Activated CD4-positive, alpha-beta memory T cell treated with anti-CD3 and anti-CD28 coated beads, Interleukin-2, amount 10 ng/mL, durations not matched to agents 7 days and 5 days (primary cell): ENCODE data around the gene MAST4. TPM values are rescaled to one million over a fixed set of nuclear protein-coding genes. Genes with fewer than 3 reads are reported as not detected.

Experiments used
- CTCF ChIA-PET: fragments of 350-600 bp; sonication (Branson Sonifier 250); formaldehyde crosslinking; loops from one replicate; lab custom pipeline; 2021; ENCODE audit warnings: antibody characterized with exemption, inconsistent platforms; lab: Charles Lee
- POLR2A ChIA-PET: fragments of 350-600 bp; sonication (Branson Sonifier 250); formaldehyde crosslinking; loops from one replicate; lab custom pipeline; 2021; ENCODE audit warnings: antibody characterized with exemption; lab: Charles Lee
- DNase-seq: peaks from one replicate; pipeline ENCODE4 v3.0.0-alpha.2; 2020
- H3K27ac Mint-ChIP-seq: one replicate; pipeline ENCODE4 v1.8.0; 2021; ENCODE audit warnings: mild to moderate bottlenecking, mixed read lengths
- H3K27me3 Mint-ChIP-seq: one replicate; pipeline ENCODE4 v1.8.0; 2021; ENCODE audit warnings: mixed read lengths
- H3K36me3 Mint-ChIP-seq: one replicate; pipeline ENCODE4 v1.8.0; 2021; ENCODE audit warnings: low read depth, mixed read lengths
- H3K4me1 Mint-ChIP-seq: one replicate; pipeline ENCODE4 v1.8.0; 2021; ENCODE audit warnings: mixed read lengths
- H3K4me3 Mint-ChIP-seq: one replicate; pipeline ENCODE4 v1.8.0; 2021; ENCODE audit warnings: mild to moderate bottlenecking, mixed read lengths
- H3K9me3 Mint-ChIP-seq: one replicate; pipeline ENCODE4 v1.8.0; 2021; ENCODE audit warnings: mixed read lengths
- total RNA-seq, 2 experiments: library from RNA; stranded (reverse); gene quantifications; one replicate each; pipeline ENCODE4 v1.2.3, GENCODE V29; 2021

Gene MAST4
- total RNA-seq, 2 experiments from 2014 or later: 38.0 to 38.3 TPM

DNA sequence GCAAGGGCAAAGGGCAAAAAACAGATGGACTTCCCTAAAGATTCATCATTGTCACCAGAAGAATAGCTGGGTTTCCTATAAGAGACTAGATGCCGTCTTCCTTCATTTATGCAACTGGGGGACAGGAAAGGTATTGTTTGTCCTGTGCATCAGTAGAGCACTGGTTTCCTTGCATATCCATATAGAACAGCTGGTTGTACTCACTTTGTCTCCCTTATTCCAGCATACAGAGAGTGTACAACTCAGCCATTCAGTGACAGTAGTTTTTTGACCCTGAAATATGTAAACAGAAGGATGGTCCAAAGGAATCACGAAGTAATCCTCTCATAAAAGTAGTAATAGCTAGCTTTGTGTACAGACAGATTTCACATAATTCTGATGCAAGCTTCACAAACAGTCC, 22.5 kb upstream of the MAST4 start:
- H3K27me3 Mint-ChIP-seq: peaks cover 25% of the 10 kb centered on the region
- no peaks in the 10 kb centered on the region for H3K9me3 Mint-ChIP-seq
- no peak overlapping the region for H3K27ac Mint-ChIP-seq
- CTCF ChIA-PET: no interaction called here
- no peak for DNase-seq
- POLR2A ChIA-PET: no interaction called here
- peaks cover under 1% of the 10 kb centered on the region for H3K4me1 Mint-ChIP-seq
- no peak overlapping the region for H3K4me3 Mint-ChIP-seq
- H3K36me3 Mint-ChIP-seq: no peaks in the 10 kb centered on the region

DNA sequence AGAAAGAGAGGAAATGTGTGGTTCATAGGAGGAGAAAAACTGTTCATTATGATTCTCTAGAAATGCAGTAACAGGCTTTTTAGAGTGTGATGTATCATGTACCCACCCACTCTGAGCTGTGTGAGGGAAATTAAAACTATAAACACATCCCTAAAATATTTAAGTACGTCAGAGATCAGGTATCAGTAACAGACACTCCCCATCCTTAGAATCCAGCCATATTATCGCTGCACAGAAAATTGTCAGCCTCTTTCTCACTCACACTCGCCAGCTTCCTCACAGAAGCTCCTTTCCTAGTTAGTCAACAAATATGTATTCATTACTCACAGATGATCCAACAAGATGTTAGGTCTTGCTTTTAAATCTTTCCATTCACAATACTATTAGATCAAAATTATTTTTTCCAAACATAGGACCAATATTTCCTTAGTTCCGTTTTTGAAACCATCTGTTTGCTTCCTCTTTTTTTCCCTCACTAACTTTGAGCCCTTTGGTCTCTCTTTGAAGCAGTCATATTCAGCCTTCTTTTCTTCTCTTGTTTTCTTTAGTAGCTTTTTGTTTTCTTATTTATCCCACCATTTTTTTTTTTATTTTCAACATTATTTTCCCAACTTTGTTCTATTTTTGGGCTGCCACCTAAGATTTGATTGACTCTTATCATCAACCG, 13.6 kb upstream of the MAST4 start:
- peaks cover 34% of the 10 kb centered on the region for H3K27me3 Mint-ChIP-seq
- no peaks in the 10 kb centered on the region for H3K4me1 Mint-ChIP-seq
- no peaks in the 10 kb centered on the region for H3K36me3 Mint-ChIP-seq
- no peaks in the 10 kb centered on the region for H3K9me3 Mint-ChIP-seq
- no peak overlapping the region for H3K4me3 Mint-ChIP-seq
- no peak overlapping the region for H3K27ac Mint-ChIP-seq
- DNase-seq: no peak
- ChIA-PET CTCF (no interaction called here), POLR2A (no interaction called here)

DNA sequence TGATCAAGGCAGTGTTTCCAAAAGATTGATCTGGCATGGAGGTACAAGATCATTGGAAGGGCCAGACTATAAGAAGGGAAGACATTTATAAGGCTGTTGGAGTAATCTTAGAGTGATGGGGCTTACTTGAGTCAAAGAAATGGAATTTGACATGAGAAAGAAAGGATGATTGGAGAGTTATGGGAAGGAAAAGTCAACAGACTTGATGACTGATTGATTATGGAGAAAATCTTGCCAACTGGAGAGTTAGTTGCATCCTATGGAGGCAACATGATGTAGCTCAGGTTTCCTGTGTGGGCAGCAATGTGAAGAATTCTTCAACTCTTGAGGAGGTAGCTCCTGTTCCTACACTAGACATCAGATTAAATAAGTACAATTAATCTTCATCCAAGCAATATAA, 10.9 kb upstream of the MAST4 start:
- H3K27ac Mint-ChIP-seq: no peak overlapping the region
- no peak for DNase-seq
- no peaks in the 10 kb centered on the region for H3K4me1 Mint-ChIP-seq
- ChIA-PET POLR2A (no interaction called here), CTCF (no interaction called here)
- H3K9me3 Mint-ChIP-seq: no peaks in the 10 kb centered on the region
- no peaks in the 10 kb centered on the region for H3K36me3 Mint-ChIP-seq
- H3K4me3 Mint-ChIP-seq: no peak overlapping the region
- peaks cover 38% of the 10 kb centered on the region for H3K27me3 Mint-ChIP-seq

DNA sequence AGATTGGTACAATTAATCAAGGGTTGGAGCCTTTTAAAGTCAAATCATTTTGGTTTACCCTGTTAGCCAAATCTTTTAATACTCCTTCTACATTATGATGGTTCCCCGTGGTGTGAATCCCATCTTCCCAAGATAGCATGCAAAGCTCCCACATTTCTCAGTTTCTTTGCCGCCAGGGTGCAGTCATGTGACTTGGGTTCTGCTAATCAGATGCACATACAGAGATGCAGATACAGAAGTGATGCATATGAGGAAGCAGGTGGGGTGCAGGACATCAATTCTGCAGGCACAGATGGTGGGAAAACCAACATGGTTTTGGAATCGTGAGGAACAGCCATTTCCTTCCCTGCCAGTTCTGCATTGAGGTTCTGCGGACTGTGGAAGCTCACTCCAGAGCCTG, 8.4 kb upstream of the MAST4 start:
- peaks cover 45% of the 10 kb centered on the region for H3K27me3 Mint-ChIP-seq
- no peaks in the 10 kb centered on the region for H3K36me3 Mint-ChIP-seq
- ChIA-PET POLR2A (no interaction called here), CTCF (no interaction called here)
- H3K4me1 Mint-ChIP-seq: no peaks in the 10 kb centered on the region
- no peaks in the 10 kb centered on the region for H3K9me3 Mint-ChIP-seq
- DNase-seq: no peak
- H3K4me3 Mint-ChIP-seq: no peak overlapping the region
- no peak overlapping the region for H3K27ac Mint-ChIP-seq

DNA sequence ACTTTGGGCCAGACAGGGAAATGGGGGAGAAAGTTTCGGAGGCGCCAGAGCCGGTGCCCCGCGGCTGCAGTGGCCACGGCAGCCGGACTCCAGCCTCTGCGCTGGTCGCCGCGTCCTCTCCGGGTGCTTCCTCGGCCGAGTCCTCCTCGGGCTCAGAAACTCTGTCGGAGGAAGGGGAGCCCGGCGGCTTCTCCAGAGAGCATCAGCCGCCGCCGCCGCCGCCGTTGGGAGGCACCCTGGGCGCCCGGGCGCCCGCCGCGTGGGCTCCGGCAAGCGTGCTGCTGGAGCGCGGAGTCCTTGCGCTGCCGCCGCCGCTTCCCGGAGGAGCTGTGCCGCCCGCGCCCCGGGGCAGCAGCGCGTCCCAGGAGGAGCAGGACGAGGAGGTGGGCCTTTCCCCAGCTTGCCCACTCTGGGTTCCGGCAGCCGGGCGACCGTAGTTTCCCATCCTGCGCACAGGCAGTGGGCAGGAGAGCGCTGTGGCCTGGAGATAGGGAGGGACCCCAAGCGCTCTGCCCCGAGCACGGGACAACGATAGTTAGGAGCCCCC, 516 bp downstream of the MAST4 start:
- peaks cover 71% of the 10 kb centered on the region for H3K27me3 Mint-ChIP-seq
- peak overlapping the region; percentile 72 for H3K4me3 Mint-ChIP-seq
- H3K27ac Mint-ChIP-seq: no peak overlapping the region
- DNase-seq: no peak
- ChIA-PET CTCF (no interaction called here), POLR2A (no interaction called here)
- no peaks in the 10 kb centered on the region for H3K36me3 Mint-ChIP-seq
- H3K4me1 Mint-ChIP-seq: peaks cover 21% of the 10 kb centered on the region
- H3K9me3 Mint-ChIP-seq: no peaks in the 10 kb centered on the region

DNA sequence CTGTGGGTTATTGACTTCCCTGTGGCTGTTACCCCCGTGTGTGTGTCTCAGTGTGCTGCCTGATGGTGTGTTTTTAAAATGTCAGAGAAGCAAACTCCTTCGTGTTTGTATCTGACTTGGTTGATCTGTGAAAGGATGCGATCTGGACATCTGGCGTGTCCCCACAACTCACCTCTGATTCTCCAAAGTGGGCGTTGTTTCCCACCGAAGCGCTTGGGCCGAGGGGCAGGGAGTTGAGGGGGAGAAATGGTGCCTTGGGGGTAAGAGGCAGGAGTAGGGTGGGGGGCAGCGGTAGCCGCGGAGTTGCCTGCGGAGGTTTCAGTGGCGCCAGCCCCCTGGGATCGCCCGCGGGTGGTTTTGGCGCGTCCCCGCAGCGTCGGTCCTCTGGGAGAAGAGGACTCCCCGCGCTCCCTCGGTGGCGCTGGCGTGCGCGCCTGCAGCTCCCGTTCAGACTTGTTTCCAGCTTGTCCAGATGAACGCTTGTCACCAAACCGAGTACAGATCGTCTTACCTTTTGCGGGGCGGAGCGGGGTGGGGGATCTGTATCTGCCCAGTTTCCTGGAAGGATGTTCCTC, 1.1 kb downstream of the MAST4 start:
- Mint-ChIP-seq H3K4me1 (peaks cover 21% of the 10 kb centered on the region), H3K27me3 (peaks cover 69% of the 10 kb centered on the region), H3K4me3 (peak overlapping the region; percentile 72), H3K27ac (no peak overlapping the region), H3K9me3 (no peaks in the 10 kb centered on the region), H3K36me3 (no peaks in the 10 kb centered on the region)
- no peak for DNase-seq
- ChIA-PET CTCF (no interaction called here), POLR2A (no interaction called here)

DNA sequence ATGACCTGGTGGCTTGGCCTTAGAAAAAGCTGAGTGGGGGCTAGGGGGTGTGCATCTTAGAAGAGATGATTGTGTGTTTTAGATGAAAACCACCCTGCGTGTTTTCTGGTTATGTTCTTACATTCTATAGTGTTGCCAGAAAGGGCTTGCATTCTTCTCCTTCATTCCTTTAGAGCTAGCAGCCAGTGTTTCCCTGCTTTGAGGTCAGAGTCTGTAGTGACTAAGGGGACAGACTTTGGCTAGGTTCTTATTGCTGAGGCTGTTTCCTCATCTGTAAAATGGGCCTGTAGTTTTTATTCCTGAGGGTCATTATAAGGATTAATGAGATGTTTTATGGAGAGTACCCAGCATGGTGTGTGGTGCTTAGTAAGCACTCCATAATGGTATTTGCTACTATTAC, 6.4 kb downstream of the MAST4 start:
- H3K27ac Mint-ChIP-seq: no peak overlapping the region
- POLR2A ChIA-PET: no interaction called here

DNA sequence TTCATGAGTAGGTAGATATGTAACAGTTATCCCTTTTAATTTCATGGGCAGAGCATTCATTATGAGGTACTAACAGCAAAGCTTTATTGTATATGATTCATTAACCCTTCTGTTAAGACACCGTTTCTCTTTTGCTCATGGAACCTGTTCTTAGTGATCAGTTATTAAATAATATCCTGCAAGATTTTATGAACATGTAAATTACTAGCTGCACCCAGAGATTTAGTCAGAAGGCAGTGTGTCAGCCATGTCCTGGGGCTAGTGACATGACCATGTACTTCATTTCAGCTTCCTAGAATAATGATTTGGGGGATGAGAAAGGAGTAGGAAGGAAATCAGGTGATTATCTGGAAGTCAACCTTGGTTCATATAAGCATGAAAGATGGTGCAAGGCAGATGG, 7.0 kb downstream of the MAST4 start:
- DNase-seq: no peak
- no peaks in the 10 kb centered on the region for H3K9me3 Mint-ChIP-seq
- no peak overlapping the region for H3K4me3 Mint-ChIP-seq
- ChIA-PET CTCF (no interaction called here), POLR2A (no interaction called here)
- no peak overlapping the region for H3K27ac Mint-ChIP-seq
- H3K36me3 Mint-ChIP-seq: no peaks in the 10 kb centered on the region
- peaks cover 4% of the 10 kb centered on the region for H3K4me1 Mint-ChIP-seq
- H3K27me3 Mint-ChIP-seq: peaks cover 72% of the 10 kb centered on the region

More for the DNA sequence above, 6.4 kb downstream of the MAST4 start:
- no peak for DNase-seq
- peaks cover 8% of the 10 kb centered on the region for H3K4me1 Mint-ChIP-seq
- H3K27me3 Mint-ChIP-seq: peaks cover 78% of the 10 kb centered on the region
- no peaks in the 10 kb centered on the region for H3K36me3 Mint-ChIP-seq
- H3K4me3 Mint-ChIP-seq: no peak overlapping the region
- CTCF ChIA-PET: no interaction called here
- H3K9me3 Mint-ChIP-seq: no peaks in the 10 kb centered on the region

DNA sequence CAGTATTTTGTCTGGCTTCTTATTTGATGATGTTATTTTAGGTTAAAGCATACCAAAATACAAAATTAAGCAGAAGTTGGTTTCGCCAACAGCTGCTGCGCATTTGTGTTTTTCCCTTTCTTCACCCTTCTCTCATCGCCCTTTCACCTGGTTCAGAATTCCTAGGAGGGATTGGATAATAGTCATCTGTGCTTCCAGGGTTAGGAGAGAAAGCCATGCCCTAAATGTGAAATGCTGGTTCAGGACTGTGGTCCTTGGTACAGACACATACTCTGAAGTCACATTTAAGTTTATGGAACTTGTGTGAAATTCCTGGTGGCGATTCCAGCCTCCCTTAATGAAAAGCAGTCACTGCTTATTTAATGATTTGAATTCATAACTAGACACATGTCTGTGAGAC, 7.7 kb downstream of the MAST4 start:
- CTCF ChIA-PET: no interaction called here

DNA sequence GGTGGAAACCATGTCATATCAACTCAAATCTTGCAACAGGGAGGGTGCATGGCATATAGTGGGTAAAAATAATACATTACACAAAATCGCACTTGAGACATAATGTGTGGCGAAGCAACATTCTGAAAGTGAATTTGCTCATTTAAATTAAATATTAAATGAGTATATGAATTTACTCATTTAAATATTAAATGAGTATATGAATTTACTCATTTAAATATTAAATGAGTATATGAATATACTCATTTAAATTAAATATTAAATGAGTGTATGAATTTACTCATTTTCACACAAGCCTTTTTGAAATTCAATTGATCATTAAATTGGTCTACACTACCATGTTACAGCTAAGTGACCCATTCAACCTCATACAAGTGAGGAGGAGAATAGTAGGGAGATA, 10.5 kb downstream of the MAST4 start:
- ChIA-PET CTCF (no interaction called here), POLR2A (no interaction called here)
- Mint-ChIP-seq H3K9me3 (no peaks in the 10 kb centered on the region), H3K36me3 (no peaks in the 10 kb centered on the region), H3K4me3 (no peak overlapping the region), H3K27ac (no peak overlapping the region), H3K27me3 (peaks cover 55% of the 10 kb centered on the region), H3K4me1 (peaks cover 2% of the 10 kb centered on the region)
- no peak for DNase-seq

More for the DNA sequence above, 7.7 kb downstream of the MAST4 start:
- H3K4me1 Mint-ChIP-seq: no peaks in the 10 kb centered on the region
- POLR2A ChIA-PET: no interaction called here
- H3K4me3 Mint-ChIP-seq: no peak overlapping the region
- H3K27ac Mint-ChIP-seq: no peak overlapping the region
- H3K9me3 Mint-ChIP-seq: no peaks in the 10 kb centered on the region
- H3K27me3 Mint-ChIP-seq: peaks cover 70% of the 10 kb centered on the region
- no peaks in the 10 kb centered on the region for H3K36me3 Mint-ChIP-seq
- DNase-seq: no peak

DNA sequence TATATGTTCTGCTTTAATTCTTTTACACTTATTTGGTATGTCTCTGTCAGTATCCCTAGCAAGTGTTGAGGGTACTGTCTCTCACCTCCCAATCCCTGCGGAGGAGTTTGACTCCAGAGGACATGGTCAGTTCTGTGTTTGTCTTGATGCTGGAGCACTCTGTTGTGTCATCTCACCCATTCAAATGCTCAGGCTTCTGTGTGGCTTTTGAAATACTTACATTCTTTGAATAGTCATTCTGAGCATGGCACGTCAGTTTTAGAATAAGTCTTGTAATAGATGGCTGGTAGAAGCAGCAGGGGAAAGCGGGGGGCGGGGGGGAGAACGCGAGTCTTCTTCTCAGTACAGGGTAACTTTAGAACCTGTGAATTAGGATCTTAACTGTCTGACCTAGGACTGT, 12.3 kb downstream of the MAST4 start:
- Mint-ChIP-seq H3K27me3 (peaks cover 50% of the 10 kb centered on the region), H3K27ac (no peak overlapping the region), H3K4me1 (peaks cover 2% of the 10 kb centered on the region), H3K4me3 (no peak overlapping the region), H3K36me3 (no peaks in the 10 kb centered on the region), H3K9me3 (no peaks in the 10 kb centered on the region)
- POLR2A ChIA-PET: no interaction called here
- CTCF ChIA-PET: no interaction called here
- no peak for DNase-seq

DNA sequence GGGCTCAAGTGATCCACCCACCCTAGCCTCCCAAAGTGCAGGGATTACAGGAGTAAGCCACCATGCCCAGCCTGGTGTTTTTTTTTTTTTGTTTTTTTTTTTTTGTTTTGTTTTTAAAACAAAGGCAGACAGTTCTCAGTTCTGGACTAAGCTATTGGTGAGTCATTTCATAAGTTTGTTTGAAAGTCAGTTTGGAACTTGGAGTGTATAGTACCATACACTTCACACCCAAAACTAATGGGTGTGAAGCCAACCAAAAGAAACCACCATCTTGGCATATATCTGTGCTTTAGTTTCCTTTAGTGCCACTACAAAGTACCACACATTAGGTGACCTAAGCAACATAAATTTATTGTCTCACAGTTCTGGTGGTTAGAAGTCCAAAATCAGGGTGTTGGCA, 13.4 kb downstream of the MAST4 start:
- POLR2A ChIA-PET: no interaction called here
- H3K36me3 Mint-ChIP-seq: no peaks in the 10 kb centered on the region
- H3K4me1 Mint-ChIP-seq: peaks cover 2% of the 10 kb centered on the region
- peaks cover 44% of the 10 kb centered on the region for H3K27me3 Mint-ChIP-seq
- no peak for DNase-seq
- no peak overlapping the region for H3K4me3 Mint-ChIP-seq
- H3K27ac Mint-ChIP-seq: no peak overlapping the region
- CTCF ChIA-PET: no interaction called here
- no peaks in the 10 kb centered on the region for H3K9me3 Mint-ChIP-seq

DNA sequence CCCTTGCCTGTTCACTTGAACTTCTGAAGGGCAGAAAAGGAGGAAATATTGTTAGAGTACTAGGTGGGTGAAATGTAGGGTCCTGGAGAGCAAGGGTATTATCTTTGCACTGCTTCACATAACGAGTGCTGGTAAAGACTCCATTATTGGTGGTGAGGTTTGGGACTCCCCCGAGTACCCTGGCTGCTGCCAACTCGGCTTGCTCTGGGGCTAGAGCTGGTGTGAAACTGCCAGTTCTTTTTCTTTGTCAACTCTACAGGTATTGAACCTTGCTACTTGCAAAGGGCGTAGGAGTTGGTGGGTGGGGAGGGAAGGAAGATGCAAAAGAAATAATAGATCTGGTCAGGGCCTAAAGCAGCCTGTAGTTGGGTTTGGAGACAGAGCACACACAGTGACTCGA, 16.0 kb downstream of the MAST4 start:
- Mint-ChIP-seq H3K36me3 (no peaks in the 10 kb centered on the region), H3K27ac (no peak overlapping the region), H3K4me1 (peaks cover 10% of the 10 kb centered on the region), H3K9me3 (no peaks in the 10 kb centered on the region), H3K4me3 (no peak overlapping the region), H3K27me3 (peaks cover 36% of the 10 kb centered on the region)
- ChIA-PET CTCF (no interaction called here), POLR2A (no interaction called here)
- DNase-seq: no peak

DNA sequence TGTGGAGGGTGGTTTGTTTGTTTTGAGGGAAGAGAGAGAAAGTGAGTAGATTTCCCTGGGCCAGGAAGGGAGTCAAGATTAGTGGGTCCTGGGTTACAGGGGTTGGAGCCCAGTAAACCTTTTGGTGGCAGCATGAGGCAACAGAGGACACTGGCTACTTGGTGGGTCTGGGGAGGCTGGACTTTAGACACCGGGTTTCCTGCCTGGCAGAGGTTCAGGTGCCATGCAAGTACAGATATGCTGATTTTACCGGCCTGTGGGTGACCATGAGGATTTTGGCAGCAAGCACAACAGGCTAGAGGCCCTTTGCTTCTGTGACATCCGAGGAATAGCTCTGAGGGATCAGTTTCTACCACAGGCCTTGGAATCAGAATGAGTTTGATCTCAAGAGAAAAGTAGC, 18.9 kb downstream of the MAST4 start:
- Mint-ChIP-seq H3K4me1 (peaks cover 21% of the 10 kb centered on the region), H3K27ac (no peak overlapping the region), H3K36me3 (no peaks in the 10 kb centered on the region), H3K4me3 (no peak overlapping the region), H3K27me3 (peaks cover 31% of the 10 kb centered on the region), H3K9me3 (no peaks in the 10 kb centered on the region)
- no peak for DNase-seq
- POLR2A ChIA-PET: interaction anchor here (1.5 kb wide), 1 partner anchor 689 kb away, joined by 4 read pairs; the partner anchor contains the start of gene ERBIN
- CTCF ChIA-PET: no interaction called here
